Activated CD4-positive, alpha-beta memory T cell treated with anti-CD3 and anti-CD28 coated beads for 36 hours (primary cell): ENCODE measurements around the gene PSD4. TPM values are rescaled to one million over a fixed set of nuclear protein-coding genes. Genes with fewer than 3 reads are reported as not detected.

Experiments used
- CTCF ChIA-PET: fragments of 350-600 bp; sonication (Branson Sonifier 250); formaldehyde crosslinking; loops from one replicate; lab custom pipeline; 2021; ENCODE audit warnings: antibody characterized with exemption, inconsistent platforms; lab: Charles Lee
- POLR2A ChIA-PET: fragments of 350-600 bp; sonication (Branson Sonifier 250); formaldehyde crosslinking; loops from one replicate; lab custom pipeline; 2021; ENCODE audit warnings: antibody characterized with exemption; lab: Charles Lee
- DNase-seq: peaks from one replicate; pipeline ENCODE4 v3.0.0-alpha.2; 2020
- H3K27ac Mint-ChIP-seq: one replicate; pipeline ENCODE4 v1.8.0; 2021; ENCODE audit warnings: mixed read lengths
- H3K27me3 Mint-ChIP-seq: one replicate; pipeline ENCODE4 v1.8.0; 2021; ENCODE audit warnings: mixed read lengths
- H3K36me3 Mint-ChIP-seq: one replicate; pipeline ENCODE4 v1.8.0; 2021; ENCODE audit warnings: mixed read lengths
- H3K4me1 Mint-ChIP-seq: one replicate; pipeline ENCODE4 v1.8.0; 2021; ENCODE audit warnings: low read depth, mixed read lengths
- H3K4me3 Mint-ChIP-seq: one replicate; pipeline ENCODE4 v1.8.0; 2021; ENCODE audit warnings: mild to moderate bottlenecking, mixed read lengths
- H3K9me3 Mint-ChIP-seq: one replicate; pipeline ENCODE4 v1.8.0; 2021; ENCODE audit warnings: mixed read lengths
- intact Hi-C: fragments of 100-400 bp; cut with micrococcal nuclease; formaldehyde crosslinking; loops from one replicate; pipeline ENCODE4 v1.15.1; 2023
- total RNA-seq, 2 experiments: library from RNA; stranded (reverse); gene quantifications; one replicate each; pipeline ENCODE4 v1.2.3, GENCODE V29; 2021

Gene PSD4
- total RNA-seq, 2 experiments from 2014 or later: 156 to 170 TPM

DNA sequence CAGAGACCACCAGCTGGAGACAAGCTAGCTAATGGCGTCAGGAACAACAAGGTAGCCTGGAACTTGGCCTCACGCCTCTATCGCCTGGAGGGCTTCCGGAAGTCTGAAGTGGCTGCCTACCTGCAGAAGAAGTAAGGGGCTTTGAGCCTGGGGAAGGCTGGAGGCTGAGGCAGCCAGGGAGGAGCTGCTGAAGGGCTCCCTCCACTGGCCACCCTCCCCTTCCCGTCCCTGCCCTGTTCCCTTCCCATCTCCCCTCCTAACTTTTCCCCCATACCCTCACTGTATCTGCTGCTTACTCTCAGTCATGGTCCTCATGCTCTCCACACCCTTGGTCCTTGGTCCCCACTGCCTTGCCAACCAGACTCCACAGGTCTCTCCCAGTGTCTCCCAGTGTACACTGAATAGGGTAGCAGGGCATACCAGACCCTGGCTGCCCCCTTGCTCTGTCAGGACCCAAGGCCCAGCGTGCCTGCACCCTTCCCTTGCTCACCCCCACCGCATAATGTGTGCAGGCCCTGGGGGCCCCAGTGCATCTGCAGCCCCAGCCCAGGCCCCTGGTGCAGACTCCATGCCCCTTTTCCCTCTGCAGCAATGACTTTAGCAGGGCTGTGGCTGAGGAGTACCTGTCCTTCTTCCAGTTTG is 18.8 kb downstream of the PSD4 start:
- Mint-ChIP-seq H3K27ac (no peak overlapping the region), H3K4me3 (no peak overlapping the region), H3K27me3 (no peaks in the 10 kb centered on the region), H3K9me3 (no peaks in the 10 kb centered on the region), H3K36me3 (peaks cover 63% of the 10 kb centered on the region), H3K4me1 (peaks cover 47% of the 10 kb centered on the region)
- no peak for DNase-seq
- POLR2A ChIA-PET: no interaction called here
- CTCF ChIA-PET: interaction anchor here (0.8 to 16.4 kb wide), 3 partner anchors 11 to 54 kb away, joined by 3 to 308 read pairs (median 4); partner anchors contain the start of gene PSD4
- intact Hi-C loops: no loop called here

DNA sequence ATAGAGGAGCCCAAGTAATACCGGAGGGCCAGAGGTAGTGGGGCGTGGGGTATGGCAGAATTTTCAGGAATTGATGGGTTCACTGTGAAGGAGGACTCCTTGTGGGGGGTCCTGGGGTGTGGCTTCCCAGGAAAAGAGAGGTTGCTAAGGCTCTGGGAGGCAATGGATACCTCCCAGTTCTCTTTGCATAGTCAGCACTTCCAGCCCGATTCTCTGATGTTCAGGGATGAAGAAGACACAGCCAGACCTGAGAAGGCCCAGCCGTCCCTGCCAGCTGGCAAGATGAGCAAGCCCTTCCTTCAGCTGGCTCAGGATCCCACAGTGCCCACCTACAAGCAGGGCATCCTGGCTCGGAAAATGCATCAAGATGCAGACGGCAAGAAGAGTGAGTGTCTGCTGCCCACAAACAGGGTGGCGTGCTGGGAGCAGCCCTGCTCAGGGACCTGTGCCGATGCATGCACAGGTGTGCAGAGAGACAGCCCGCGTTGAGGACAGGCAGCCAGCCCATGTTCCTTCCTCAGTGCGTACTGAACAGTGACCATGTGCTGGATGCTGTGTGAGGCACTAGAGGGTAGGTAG is 22.2 kb downstream of the PSD4 start:
- no peaks in the 10 kb centered on the region for H3K9me3 Mint-ChIP-seq
- DNase-seq: no peak
- peak overlapping the region; percentile 72 for H3K27ac Mint-ChIP-seq
- no peaks in the 10 kb centered on the region for H3K27me3 Mint-ChIP-seq
- no peak overlapping the region for H3K4me3 Mint-ChIP-seq
- CTCF ChIA-PET: interaction anchor here (1.6 to 16.4 kb wide), 2 partner anchors 58 to 116 kb away, joined by 4 to 308 read pairs; no protein-coding TSS in a partner anchor
- H3K4me1 Mint-ChIP-seq: peaks cover 28% of the 10 kb centered on the region
- H3K36me3 Mint-ChIP-seq: peaks cover 68% of the 10 kb centered on the region
- intact Hi-C loops: no loop called here
- POLR2A ChIA-PET: no interaction called here

GRCh38 chr2:113196839-113197238 is 23.1 kb downstream of the PSD4 start:
- DNase-seq: no peak
- intact Hi-C loops: no loop called here
- peaks cover 71% of the 10 kb centered on the region for H3K36me3 Mint-ChIP-seq
- CTCF ChIA-PET: interaction anchor here (1.6 to 16.4 kb wide), 3 partner anchors 16 to 117 kb away, joined by 4 to 308 read pairs (median 23); no protein-coding TSS in a partner anchor
- H3K27ac Mint-ChIP-seq: peak overlapping the region; percentile 72
- H3K4me3 Mint-ChIP-seq: no peak overlapping the region
- no peaks in the 10 kb centered on the region for H3K9me3 Mint-ChIP-seq
- POLR2A ChIA-PET: no interaction called here
- peaks cover 28% of the 10 kb centered on the region for H3K4me1 Mint-ChIP-seq
- no peaks in the 10 kb centered on the region for H3K27me3 Mint-ChIP-seq

GRCh38 chr2:113197347-113198047 is 23.7 kb downstream of the PSD4 start:
- intact Hi-C loops: no loop called here
- H3K36me3 Mint-ChIP-seq: peaks cover 71% of the 10 kb centered on the region
- no peaks in the 10 kb centered on the region for H3K9me3 Mint-ChIP-seq
- no peak overlapping the region for H3K4me3 Mint-ChIP-seq
- POLR2A ChIA-PET: interaction anchor here (1.8 kb wide), 1 partner anchor 17 kb away, joined by 7 read pairs; no protein-coding TSS in a partner anchor
- peaks cover 28% of the 10 kb centered on the region for H3K4me1 Mint-ChIP-seq
- DNase-seq: no peak
- H3K27me3 Mint-ChIP-seq: no peaks in the 10 kb centered on the region
- H3K27ac Mint-ChIP-seq: peak overlapping the region; percentile 72
- CTCF ChIA-PET: interaction anchor here (1.4 to 16.4 kb wide), 8 partner anchors 17 to 193 kb away, joined by 4 to 308 read pairs (median 17); partner anchors contain the start of gene PSD4

GRCh38 chr2:113198048-113198789 is 24.4 kb downstream of the PSD4 start:
- DNase-seq: no peak
- intact Hi-C loops: no loop called here
- POLR2A ChIA-PET: interaction anchor here (0.7 to 3.3 kb wide), 4 partner anchors 18 to 61 kb away, joined by 3 to 21 read pairs (median 6); partner anchors contain the start of gene PSD4
- Mint-ChIP-seq H3K27me3 (no peaks in the 10 kb centered on the region), H3K27ac (peak overlapping the region; percentile 23), H3K4me1 (peaks cover 28% of the 10 kb centered on the region), H3K9me3 (no peaks in the 10 kb centered on the region), H3K36me3 (peaks cover 71% of the 10 kb centered on the region), H3K4me3 (no peak overlapping the region)
- CTCF ChIA-PET: interaction anchor here (0.6 to 16.4 kb wide), 30 partner anchors 9 to 192 kb away, joined by 3 to 308 read pairs (median 5); partner anchors contain the start of gene PSD4

GRCh38 chr2:113198790-113199612 is 25.2 kb downstream of the PSD4 start:
- Mint-ChIP-seq H3K27me3 (no peaks in the 10 kb centered on the region), H3K4me3 (no peak overlapping the region), H3K36me3 (peaks cover 65% of the 10 kb centered on the region), H3K9me3 (no peaks in the 10 kb centered on the region), H3K4me1 (peaks cover 26% of the 10 kb centered on the region), H3K27ac (peak overlapping the region; percentile 58)
- intact Hi-C loops: loop anchor here (1.0 kb wide), 2 partner anchors 62 to 119 kb away; no protein-coding TSS in a partner anchor
- ChIA-PET POLR2A (interaction anchor here (0.7 to 3.3 kb wide), 6 partner anchors 19 to 62 kb away, joined by 3 to 21 read pairs (median 4); partner anchors contain the start of gene PSD4), CTCF (interaction anchor here (0.6 to 16.4 kb wide), 34 partner anchors 10 to 192 kb away, joined by 3 to 308 read pairs (median 4); partner anchors contain the start of gene PSD4)
- DNase-seq: peak; percentile 85

DNA sequence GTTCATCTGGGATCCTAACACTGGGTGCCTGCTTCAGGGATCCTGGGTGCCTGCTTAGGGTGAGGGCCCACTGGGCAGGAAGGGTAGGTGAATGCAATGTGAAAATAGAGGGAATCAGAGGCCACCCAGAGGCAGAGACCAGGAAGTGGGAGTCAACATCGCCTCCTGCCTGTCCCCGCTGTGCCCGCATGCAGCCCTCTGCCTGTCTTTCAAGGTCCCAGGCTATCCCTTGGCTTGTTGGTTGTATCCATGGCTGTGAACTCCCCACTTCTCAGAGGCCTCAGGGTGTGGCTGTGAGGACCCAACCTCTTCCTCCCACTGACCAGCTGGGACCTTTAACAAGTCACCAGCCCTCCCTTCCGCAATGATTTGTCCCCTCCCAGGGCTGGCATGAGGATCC is 26.5 kb downstream of the PSD4 start:
- Mint-ChIP-seq H3K27ac (no peak overlapping the region), H3K9me3 (no peaks in the 10 kb centered on the region), H3K27me3 (no peaks in the 10 kb centered on the region), H3K4me1 (peaks cover 28% of the 10 kb centered on the region), H3K4me3 (no peak overlapping the region), H3K36me3 (peaks cover 55% of the 10 kb centered on the region)
- intact Hi-C loops: loop anchor here (5.0 kb wide), 1 partner anchor 192 kb away; no protein-coding TSS in a partner anchor
- DNase-seq: no peak
- CTCF ChIA-PET: interaction anchor here (0.7 to 16.4 kb wide), 8 partner anchors 26 to 123 kb away, joined by 3 to 308 read pairs (median 8); partner anchors contain the start of gene PSD4
- POLR2A ChIA-PET: interaction anchor here (1.5 to 3.3 kb wide), 2 partner anchors 26 to 42 kb away, joined by 3 to 21 read pairs; partner anchors contain the start of gene PSD4

DNA sequence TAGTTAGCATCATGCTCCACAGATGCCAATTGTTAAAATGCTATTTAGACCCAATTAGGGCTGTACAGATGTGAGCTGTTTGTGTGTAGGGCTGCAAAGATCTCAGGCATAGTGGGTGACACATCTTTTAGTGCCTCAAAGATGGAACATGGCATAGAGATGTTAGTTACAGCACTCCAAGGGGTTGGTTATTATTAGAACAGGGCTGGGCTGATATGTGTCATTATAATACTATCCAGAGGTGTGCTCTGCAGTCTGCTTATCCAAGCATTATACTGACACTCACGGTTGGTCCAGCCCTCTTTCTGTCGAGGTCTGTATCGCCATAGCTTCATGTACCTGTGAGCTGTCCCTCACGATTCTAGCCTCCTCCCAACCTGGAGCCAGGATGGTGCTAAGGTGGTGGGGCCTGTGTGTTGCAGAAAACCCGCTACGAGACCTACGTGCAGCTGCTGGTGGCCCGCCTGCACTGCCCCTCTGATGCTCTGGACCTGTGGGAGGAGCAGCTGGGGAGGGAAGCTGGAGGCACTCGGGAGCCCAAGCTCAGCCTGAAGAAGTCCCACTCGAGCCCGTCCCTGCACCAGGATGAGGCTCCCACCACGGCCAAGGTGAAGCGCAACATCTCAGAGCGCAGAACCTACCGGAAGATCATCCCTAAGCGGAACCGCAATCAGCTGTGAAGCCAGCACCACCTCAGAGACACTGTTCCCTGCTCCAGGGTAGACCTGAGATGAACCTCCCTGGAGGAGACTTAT is 27.1 kb downstream of the PSD4 start:
- Mint-ChIP-seq H3K27me3 (no peaks in the 10 kb centered on the region), H3K4me1 (peaks cover 25% of the 10 kb centered on the region), H3K9me3 (no peaks in the 10 kb centered on the region), H3K36me3 (peaks cover 48% of the 10 kb centered on the region), H3K4me3 (no peak overlapping the region), H3K27ac (peak overlapping the region; percentile 18)
- intact Hi-C loops: loop anchor here (5.0 kb wide), 1 partner anchor 191 kb away; no protein-coding TSS in a partner anchor
- ChIA-PET POLR2A (interaction anchor here (0.9 to 3.3 kb wide), 2 partner anchors 17 to 26 kb away, joined by 3 to 21 read pairs; partner anchors contain the start of gene PSD4), CTCF (interaction anchor here (0.8 to 16.4 kb wide), 5 partner anchors 29 to 121 kb away, joined by 3 to 308 read pairs (median 3); no protein-coding TSS in a partner anchor)
- DNase-seq: no peak

DNA sequence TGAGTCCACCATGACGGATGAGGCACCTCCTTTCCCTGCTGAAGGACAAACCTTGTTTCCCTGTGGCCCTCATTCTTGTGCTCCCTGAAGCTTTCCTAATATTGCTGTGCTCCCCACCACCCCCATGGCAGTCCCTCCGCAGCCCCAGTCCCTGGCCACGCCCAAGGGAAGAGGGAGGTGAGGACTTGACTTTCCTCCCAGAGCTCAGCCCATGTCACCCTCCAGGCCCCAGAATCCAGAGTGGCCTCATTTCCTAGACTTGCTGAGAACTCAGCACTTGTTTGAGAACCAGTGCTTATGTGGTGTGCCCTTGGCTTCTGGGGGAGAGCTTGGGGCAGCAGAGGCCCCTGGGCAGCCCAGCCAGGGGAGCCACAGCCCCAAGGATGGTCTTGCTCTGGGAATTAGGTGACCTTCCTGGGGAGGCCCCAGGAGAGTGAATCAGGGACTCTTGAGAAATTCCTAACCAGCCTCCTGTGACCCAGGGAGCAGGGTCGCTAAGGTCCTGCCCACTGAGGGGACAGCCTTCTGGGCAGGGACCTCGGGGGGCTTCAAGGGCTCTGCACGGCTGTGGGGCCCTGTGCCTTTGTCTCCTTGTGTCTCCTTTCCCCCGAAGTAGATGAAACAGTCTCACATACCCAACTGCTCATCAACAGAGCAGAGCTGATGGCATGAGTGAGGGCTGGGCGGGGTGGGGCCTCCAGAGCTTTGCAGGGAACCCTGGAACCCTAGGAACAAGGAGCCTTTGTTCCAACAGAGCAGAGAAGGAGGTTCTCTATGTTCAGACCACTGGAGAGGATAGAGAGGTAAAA is 27.9 kb downstream of the PSD4 start:
- intact Hi-C loops: loop anchor here (5.0 kb wide), 1 partner anchor 191 kb away; no protein-coding TSS in a partner anchor
- no peak for DNase-seq
- Mint-ChIP-seq H3K9me3 (no peaks in the 10 kb centered on the region), H3K4me3 (no peak overlapping the region), H3K27ac (peak overlapping the region; percentile 23), H3K4me1 (peaks cover 17% of the 10 kb centered on the region), H3K27me3 (no peaks in the 10 kb centered on the region), H3K36me3 (peaks cover 40% of the 10 kb centered on the region)
- POLR2A ChIA-PET: interaction anchor here (0.9 to 3.3 kb wide), 2 partner anchors 18 to 27 kb away, joined by 3 to 21 read pairs; partner anchors contain the start of gene PSD4
- CTCF ChIA-PET: interaction anchor here (1.1 to 16.4 kb wide), 4 partner anchors 45 to 169 kb away, joined by 3 to 308 read pairs (median 34); no protein-coding TSS in a partner anchor
